Measurements from ENCODE around the gene CD86. TPM values are rescaled to one million over a fixed set of nuclear protein-coding genes. Genes with fewer than 3 reads are reported as not detected.
"Not testable (repeated sequence)": the region's sequence is repeated elsewhere in the genome, so short reads cannot be mapped to it uniquely, and the experiment has no call there.

The CD86 gene
- total RNA-seq, 1 donor from 2014 or later, result not detected

GRCh38 chr3:122032531-122032930 lies 22.6 kb upstream of the CD86 start:
- TF ChIP-seq, protein P1, sequence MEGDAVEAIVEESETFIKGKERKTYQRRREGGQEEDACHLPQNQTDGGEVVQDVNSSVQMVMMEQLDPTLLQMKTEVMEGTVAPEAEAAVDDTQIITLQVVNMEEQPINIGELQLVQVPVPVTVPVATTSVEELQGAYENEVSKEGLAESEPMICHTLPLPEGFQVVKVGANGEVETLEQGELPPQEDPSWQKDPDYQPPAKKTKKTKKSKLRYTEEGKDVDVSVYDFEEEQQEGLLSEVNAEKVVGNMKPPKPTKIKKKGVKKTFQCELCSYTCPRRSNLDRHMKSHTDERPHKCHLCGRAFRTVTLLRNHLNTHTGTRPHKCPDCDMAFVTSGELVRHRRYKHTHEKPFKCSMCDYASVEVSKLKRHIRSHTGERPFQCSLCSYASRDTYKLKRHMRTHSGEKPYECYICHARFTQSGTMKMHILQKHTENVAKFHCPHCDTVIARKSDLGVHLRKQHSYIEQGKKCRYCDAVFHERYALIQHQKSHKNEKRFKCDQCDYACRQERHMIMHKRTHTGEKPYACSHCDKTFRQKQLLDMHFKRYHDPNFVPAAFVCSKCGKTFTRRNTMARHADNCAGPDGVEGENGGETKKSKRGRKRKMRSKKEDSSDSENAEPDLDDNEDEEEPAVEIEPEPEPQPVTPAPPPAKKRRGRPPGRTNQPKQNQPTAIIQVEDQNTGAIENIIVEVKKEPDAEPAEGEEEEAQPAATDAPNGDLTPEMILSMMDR (conservative IDR thresholded peaks at IDR 0.05), result no peak
- peaks cover 9% of the 10 kb centered on the region for H3K36me3 Mint-ChIP-seq (ENCODE audit: low read depth)
- no peak for DNase-seq (ENCODE audit: low read depth, low spot score)
- H3K4me3 Mint-ChIP-seq, result no peak overlapping the region
- H3K27me3 Mint-ChIP-seq (ENCODE audit: low read depth), result peaks cover 3% of the 10 kb centered on the region
- no peak overlapping the region for H3K27ac Mint-ChIP-seq (ENCODE audit: unreplicated experiment)
- peaks cover 9% of the 10 kb centered on the region for H3K9me3 Mint-ChIP-seq
- H3K4me1 Mint-ChIP-seq, result no peaks in the 10 kb centered on the region

GRCh38 chr3:122033023-122033422 lies 22.1 kb upstream of the CD86 start:
- Mint-ChIP-seq H3K4me3 (no peak overlapping the region), H3K27me3 (ENCODE audit: low read depth) (peaks cover 5% of the 10 kb centered on the region), H3K9me3 (peaks cover 12% of the 10 kb centered on the region), H3K27ac (ENCODE audit: unreplicated experiment) (no peak overlapping the region), H3K4me1 (no peaks in the 10 kb centered on the region), H3K36me3 (ENCODE audit: low read depth) (peaks cover 12% of the 10 kb centered on the region)
- TF ChIP-seq, protein P1 (conservative IDR thresholded peaks at IDR 0.05), result no peak
- DNase-seq (ENCODE audit: low read depth, low spot score), result no peak

DNA sequence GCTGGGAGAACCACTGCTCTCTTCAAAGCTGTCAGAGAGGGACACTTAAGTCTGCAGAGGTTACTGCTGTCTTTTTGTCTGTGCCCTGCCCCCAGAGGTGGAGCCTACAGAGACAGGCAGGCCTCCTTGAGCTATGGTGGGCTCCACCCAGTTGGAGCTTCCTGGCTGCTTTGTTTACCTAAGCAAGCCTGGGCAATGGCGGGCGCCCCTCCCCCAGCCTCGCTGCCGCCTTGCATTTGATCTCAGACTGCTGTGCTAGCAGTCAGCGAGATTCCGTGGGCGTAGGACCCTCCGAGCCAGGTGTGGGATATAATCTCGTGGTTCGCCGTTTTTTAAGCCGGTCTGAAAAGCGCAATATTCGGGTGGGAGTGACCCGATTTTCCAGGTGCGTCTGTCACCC lies 7.9 kb upstream of the CD86 start:
- not testable (repeated sequence) for DNase-seq (ENCODE audit: low read depth, low spot score); H3K9me3 Mint-ChIP-seq; H3K27me3 Mint-ChIP-seq (ENCODE audit: low read depth); H3K4me3 Mint-ChIP-seq; H3K27ac Mint-ChIP-seq (ENCODE audit: unreplicated experiment); H3K36me3 Mint-ChIP-seq (ENCODE audit: low read depth); H3K4me1 Mint-ChIP-seq

GRCh38 chr3:122047773-122048172 lies 7.4 kb upstream of the CD86 start:
- H3K27me3 Mint-ChIP-seq (ENCODE audit: low read depth); H3K9me3 Mint-ChIP-seq; DNase-seq (ENCODE audit: low read depth, low spot score); H3K27ac Mint-ChIP-seq (ENCODE audit: unreplicated experiment); H3K36me3 Mint-ChIP-seq (ENCODE audit: low read depth); H3K4me1 Mint-ChIP-seq; H3K4me3 Mint-ChIP-seq: not testable (repeated sequence)

- TF ChIP-seq, protein P1 (conservative IDR thresholded peaks at IDR 0.05), result no peak
- Mint-ChIP-seq H3K27me3 (ENCODE audit: low read depth) (no peaks in the 10 kb centered on the region), H3K9me3 (peaks cover 3% of the 10 kb centered on the region), H3K27ac (ENCODE audit: unreplicated experiment) (no peak overlapping the region), H3K36me3 (ENCODE audit: low read depth) (no peaks in the 10 kb centered on the region), H3K4me3 (no peak overlapping the region), H3K4me1 (no peaks in the 10 kb centered on the region)
- DNase-seq (ENCODE audit: low read depth, low spot score), result no peak
Measured at GRCh38 chr3:122052968-122053367, 2.2 kb upstream of the CD86 start.

- H3K9me3 Mint-ChIP-seq, result peaks cover 5% of the 10 kb centered on the region
- no peaks in the 10 kb centered on the region for H3K36me3 Mint-ChIP-seq (ENCODE audit: low read depth)
- TF ChIP-seq, protein P1 (conservative IDR thresholded peaks at IDR 0.05), result no peak
- no peak overlapping the region for H3K27ac Mint-ChIP-seq (ENCODE audit: unreplicated experiment)
- no peaks in the 10 kb centered on the region for H3K27me3 Mint-ChIP-seq (ENCODE audit: low read depth)
- H3K4me1 Mint-ChIP-seq, result no peaks in the 10 kb centered on the region
- H3K4me3 Mint-ChIP-seq, result no peak overlapping the region
- DNase-seq (ENCODE audit: low read depth, low spot score), result no peak
Measured at GRCh38 chr3:122057671-122058070, 2.5 kb downstream of the CD86 start.

DNA sequence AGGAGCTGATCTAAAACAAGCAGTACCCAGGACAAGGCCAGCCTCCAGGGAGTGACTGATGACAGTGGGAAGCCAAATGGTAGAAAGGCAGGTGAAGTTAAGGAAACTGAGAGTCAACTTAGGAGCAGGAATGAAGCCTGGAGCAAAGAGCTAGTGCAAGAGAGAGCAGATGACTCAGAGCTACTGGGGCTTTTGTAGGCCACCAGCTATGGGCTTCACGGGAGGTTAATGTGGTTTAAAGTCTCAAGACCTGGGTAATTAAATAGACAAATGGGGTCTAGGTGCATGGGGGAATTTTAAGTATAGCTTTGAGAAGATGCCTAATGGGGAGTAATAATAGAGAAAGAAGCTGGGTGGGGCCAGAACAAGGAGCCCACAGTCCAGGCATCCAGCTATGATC lies 3.1 kb downstream of the CD86 start:
- no peak for DNase-seq (ENCODE audit: low read depth, low spot score)
- Mint-ChIP-seq H3K36me3 (ENCODE audit: low read depth) (no peaks in the 10 kb centered on the region), H3K9me3 (peaks cover 5% of the 10 kb centered on the region), H3K27ac (ENCODE audit: unreplicated experiment) (no peak overlapping the region), H3K4me3 (no peak overlapping the region), H3K4me1 (no peaks in the 10 kb centered on the region), H3K27me3 (ENCODE audit: low read depth) (no peaks in the 10 kb centered on the region)
- TF ChIP-seq, protein P1 (conservative IDR thresholded peaks at IDR 0.05), result no peak
